Stimulated activated CD8-positive, alpha-beta memory T cell treated with anti-CD3 and anti-CD28 coated beads, Interleukin-15, amount 100 ng/mL, for 48 hours (primary cell): ENCODE data around the gene CDAN1.
"Not testable (repeated sequence)": the region's sequence is repeated elsewhere in the genome, so short reads cannot be mapped to it uniquely, and the experiment has no call there.

ENCODE experiments used
- DNase-seq, 2 donors: peaks; one replicate each; pipeline ENCODE4 v3.0.0-alpha.2; 2020; ENCODE audit warnings: low read depth in 2 of 2

The CDAN1 gene, protein sequence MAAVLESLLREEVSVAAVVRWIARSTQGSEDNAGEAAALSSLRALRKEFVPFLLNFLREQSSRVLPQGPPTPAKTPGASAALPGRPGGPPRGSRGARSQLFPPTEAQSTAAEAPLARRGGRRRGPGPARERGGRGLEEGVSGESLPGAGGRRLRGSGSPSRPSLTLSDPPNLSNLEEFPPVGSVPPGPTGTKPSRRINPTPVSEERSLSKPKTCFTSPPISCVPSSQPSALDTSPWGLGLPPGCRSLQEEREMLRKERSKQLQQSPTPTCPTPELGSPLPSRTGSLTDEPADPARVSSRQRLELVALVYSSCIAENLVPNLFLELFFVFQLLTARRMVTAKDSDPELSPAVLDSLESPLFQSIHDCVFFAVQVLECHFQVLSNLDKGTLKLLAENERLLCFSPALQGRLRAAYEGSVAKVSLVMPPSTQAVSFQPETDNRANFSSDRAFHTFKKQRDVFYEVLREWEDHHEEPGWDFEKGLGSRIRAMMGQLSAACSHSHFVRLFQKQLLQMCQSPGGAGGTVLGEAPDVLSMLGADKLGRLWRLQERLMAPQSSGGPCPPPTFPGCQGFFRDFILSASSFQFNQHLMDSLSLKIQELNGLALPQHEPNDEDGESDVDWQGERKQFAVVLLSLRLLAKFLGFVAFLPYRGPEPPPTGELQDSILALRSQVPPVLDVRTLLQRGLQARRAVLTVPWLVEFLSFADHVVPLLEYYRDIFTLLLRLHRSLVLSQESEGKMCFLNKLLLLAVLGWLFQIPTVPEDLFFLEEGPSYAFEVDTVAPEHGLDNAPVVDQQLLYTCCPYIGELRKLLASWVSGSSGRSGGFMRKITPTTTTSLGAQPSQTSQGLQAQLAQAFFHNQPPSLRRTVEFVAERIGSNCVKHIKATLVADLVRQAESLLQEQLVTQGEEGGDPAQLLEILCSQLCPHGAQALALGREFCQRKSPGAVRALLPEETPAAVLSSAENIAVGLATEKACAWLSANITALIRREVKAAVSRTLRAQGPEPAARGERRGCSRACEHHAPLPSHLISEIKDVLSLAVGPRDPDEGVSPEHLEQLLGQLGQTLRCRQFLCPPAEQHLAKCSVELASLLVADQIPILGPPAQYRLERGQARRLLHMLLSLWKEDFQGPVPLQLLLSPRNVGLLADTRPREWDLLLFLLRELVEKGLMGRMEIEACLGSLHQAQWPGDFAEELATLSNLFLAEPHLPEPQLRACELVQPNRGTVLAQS

DNA sequence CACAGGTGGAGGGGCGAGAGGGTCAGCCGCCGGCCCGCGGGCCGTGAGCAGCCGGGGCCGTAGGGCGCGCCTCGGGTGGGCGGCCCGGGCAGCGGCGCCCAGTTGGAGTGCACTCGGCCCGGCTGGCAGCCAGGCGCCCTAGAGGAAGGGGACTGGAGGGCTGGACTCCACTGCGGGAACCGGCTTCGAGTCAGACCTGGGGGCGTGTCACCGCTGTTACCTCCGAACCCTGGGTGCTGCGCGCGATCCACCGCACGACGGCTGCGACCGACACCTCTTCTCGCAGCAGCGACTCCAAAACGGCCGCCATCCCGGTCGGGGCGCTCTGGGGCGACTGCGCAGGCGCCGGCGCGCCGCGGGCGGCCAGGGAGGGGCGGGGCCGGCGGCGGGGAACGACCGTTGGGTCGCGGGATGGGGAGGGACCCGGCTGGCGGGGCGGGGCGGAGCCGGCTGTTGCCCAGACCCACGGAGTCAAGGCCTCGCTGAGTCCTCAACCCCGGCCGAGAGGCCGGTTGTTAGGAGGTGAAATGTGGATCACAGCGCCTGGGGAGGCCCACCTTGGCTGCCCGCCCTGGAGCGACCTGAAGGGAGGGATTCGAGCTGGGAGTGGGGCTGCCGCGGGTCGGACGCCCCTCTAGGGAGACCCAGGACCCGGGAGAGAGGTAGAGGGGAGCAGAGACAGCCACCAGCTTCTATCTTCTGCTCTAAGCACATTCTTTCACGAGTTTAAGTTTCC is at the start of gene CDAN1:
TSS of gene CDAN1 (minus strand) at position 336 of the 736 bp plus-strand sequence. CDS start at position 310, 26 bp downstream.
- DNase-seq = peak; percentile 90 to 93

DNA sequence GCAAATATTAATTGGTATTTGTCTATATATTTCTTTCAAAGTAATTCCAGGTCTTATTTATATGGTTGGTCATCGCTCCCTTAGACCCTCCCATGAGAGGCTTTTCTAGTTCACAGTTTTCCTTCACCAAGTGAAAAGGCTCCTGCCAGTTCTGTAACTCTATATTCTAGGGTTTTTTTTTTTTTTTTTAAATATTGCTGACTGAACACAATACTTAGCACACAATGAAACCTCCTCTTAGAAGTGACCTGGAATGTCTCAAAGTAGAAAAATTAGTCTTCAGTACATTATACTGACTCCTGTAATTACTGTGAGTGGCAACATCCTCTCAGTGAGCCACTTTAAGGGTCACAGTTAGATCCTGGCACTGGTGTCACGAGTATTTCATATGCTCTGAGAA is 48.6 kb upstream of the CDAN1 start:
- DNase-seq = no peak

DNA sequence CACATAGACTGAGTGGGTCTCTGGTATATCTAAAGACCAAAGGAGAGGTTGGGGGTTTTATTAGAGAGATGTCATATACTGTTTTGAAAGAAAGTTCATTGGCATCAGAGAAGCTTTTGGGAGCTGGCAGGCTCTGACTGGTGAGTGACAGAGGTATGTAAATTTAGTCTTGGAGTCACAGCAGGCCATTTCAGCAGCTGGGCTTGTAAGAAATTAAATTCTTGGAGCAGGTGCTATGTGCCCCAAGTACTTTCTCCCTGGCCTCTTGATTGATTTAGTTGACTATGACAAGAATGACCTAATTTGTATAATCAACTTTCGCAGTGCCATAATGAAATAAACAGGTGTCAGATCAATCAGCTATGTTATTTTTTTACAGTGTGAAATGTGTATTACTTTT is 47.8 kb upstream of the CDAN1 start:
- no peak for DNase-seq

DNA sequence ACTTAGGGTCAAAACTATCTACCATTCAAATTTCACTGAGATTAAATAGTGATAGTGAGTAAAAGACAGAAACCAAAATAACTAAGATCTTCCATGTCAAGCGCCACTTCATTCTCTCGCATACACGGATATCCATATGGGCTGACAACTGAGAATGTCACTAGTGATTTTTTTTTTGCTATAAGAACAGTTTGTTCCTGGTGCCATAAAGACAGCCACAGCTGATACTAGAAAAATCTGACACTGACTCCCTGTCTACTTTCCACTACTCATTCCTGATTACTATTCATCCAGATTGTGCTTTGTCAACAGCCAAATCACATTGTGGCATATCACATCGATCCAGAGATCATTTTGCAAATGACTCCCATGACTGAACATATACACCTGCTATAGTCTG is 45.8 kb upstream of the CDAN1 start:
- no peak for DNase-seq

DNA sequence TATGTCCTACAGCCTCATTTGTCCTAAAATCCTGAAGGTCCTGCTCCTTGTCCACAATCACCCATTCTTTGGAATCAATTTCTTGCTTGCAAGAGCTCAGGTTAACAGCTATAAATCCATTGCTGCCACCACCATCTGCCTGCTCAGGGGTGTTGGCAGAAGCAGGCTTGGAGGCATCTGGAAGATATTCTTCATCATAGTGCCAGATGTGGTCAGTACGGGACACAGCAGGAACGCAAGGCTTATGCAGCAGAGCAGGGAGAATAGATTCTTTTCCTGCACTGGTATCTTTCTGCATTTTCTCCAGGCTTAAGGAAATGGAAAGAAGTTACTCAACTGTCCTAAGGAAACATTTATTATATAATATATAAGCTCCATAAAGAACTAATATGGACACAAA is 38.5 kb upstream of the CDAN1 start:
- no peak for DNase-seq

DNA sequence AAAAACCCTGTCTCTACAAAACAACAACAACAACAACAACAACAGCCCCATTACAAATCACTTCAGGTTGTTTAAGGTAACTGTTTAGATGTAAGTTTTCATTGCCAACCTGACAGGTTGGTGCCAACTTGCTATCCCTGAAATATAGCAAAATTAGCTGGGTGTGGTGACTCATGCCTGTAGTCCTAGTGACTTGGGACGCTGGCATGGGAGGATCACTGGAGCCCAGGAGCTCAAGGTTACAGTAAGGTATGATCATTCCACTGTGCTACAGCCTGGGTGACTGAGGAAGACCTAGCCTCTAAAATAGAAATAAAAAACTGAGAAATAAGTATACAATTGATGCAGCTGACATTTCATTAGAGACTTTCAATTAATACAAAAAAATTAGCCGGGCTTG is 36.0 kb upstream of the CDAN1 start:
- no peak for DNase-seq

DNA sequence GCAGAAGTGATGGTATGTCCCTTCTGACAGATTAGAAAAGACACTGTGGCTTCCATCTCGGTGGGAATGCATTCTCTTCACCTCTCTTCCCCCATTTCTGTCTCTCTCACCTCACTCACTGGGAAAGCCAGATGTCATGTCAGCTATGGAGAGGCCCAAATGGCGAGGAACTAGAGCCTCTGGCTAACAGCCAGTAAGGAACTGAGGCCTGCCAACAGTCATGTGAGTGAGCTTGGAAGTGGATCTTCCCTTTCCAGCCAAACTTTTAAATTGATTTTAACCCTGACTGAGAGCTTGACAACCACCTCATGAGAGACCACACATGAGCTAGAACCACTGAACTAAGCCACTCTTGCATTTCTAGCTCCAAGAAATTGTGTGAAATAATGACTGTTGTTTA is 35.2 kb upstream of the CDAN1 start:
- DNase-seq = no peak

DNA sequence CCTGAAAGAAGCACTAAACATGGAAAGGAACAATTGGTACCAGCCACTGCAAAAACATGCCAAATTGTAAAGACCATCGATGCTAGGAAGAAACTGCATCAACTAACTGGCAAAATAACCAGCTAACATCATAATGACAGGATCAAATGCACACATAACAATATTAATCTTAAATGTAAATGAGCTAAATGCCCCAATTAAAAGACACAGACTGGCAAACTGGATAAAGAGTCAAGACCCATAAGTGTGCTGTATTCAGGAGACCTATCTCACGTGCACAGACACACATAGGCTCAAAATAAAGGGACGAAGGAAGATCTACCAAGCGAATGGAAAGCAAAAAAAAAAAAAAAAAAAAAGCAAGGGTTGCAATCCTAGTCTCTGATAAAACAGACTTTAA is 29.2 kb upstream of the CDAN1 start:
- not testable (repeated sequence) for DNase-seq

DNA sequence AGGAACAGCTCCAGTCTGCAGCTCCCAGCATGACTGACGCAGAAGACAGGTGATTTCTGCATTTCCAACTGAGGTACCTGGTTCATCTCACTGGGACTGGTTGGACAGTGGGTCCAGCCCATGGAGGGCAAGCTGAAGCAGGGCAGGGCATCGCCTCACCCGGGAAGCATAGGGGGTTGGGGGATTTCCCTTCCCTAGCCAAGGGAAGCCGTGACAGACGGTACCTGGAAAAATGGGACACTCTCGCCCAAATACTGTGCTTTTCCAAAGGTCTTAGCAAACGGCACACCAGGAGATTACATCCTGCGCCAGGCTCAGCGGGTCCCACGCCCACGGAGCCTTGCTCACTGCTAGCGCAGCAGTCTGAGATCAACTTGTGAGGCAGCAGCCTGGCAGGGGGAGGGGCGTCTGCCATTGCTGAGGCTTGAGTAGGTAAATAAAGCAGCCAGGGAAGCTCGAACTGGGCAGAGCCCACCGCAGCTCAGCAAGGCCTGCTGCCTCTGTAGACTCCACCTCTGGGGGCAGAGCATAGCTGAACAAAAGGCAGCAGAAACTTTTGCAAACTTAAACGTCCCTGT is 27.3 kb upstream of the CDAN1 start:
- DNase-seq = not testable (repeated sequence)

DNA sequence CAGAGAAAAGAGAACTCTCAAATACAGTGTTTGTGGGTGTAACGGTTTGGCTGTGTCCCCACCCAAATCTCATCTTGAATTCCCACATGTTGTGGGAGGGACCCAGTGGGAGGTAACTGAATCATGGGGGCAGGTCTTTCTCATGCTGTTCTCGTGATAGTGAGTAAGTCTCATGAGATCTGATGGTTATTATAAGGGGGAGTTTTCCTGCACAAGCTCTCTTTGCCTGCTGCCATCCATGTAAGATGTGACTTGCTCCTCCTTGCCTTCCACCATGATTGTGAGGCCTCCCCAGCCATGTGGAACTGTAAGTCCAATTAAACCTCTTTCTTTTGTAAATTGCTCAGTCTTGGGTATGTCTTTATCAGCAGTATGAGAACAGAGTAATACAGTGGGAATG is 24.9 kb upstream of the CDAN1 start:
- not testable (repeated sequence) for DNase-seq

DNA sequence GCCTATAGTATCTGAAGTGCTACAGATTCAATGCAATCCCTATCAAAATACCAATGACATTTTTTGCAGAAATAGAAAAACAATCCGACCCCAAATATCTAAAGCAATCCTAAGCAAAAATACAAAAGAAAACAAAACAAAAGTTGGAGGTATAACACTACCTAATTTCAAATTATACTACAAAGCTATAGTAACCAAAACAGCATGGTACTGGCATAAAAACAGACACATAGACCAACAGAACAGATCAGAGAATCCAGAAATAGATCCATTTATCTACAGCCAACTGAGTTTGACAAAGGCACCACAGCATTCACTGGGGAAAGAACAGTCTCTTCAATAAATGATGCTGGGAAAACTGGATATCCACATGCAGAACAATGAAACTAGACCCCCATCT is 23.8 kb upstream of the CDAN1 start:
- no peak for DNase-seq

DNA sequence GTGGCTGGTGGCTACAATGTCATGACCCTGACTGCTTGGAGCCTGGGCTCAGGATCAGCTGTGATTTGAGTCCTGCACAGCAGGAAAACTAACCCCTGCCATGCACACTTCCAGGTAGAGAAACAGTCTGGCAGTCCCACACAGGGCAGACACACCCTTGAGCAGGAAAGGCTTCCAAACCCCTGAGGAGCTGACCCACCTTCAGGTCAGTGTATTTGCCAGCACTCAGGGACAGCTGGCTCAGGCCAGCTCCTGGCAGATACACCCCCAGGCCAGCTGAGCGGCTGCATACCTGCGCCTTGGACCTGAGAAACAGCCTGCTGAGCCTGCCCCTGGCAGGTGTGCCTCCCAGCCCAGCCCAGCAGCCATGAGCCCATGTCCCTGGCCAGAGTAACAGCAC is 22.2 kb upstream of the CDAN1 start:
- no peak for DNase-seq

DNA sequence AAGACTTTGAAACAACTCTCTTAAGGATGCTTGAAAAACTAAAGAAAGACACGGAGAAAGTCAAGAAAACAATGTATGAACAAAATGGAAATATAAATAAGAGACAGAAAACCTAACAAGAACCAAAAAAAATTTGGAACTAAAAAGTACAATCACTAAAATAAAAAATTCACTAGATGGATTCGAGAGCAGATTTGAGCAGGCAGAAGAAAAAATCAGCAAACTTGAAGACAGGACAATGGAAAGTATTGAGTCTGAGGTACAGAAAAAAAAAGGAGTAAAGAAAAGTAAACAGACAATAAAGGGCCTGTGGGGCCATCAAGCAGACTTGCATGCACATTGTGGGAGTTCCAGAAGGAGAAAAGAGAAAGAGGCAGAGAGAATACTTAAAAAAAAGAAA is 13.4 kb upstream of the CDAN1 start:
- DNase-seq = no peak

DNA sequence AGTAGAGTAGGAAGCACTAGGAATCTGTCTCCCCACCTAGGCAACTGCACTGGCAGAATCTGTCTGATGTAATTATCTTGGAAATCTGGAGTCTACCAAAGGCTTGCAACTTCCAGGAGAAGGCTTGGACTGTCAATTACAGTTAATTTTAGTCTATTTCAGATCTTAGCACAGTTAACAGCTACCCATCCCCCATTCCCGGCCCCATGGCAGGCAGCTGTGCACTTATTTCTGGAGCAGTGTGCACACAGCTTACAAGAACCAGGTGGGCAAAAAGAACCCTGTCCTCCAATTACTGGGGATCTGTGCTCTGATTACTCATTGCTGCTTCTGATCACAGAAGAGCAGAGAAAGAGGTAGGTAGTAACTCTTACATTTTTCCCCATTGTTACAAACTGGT is 12.3 kb upstream of the CDAN1 start:
- DNase-seq = no peak

DNA sequence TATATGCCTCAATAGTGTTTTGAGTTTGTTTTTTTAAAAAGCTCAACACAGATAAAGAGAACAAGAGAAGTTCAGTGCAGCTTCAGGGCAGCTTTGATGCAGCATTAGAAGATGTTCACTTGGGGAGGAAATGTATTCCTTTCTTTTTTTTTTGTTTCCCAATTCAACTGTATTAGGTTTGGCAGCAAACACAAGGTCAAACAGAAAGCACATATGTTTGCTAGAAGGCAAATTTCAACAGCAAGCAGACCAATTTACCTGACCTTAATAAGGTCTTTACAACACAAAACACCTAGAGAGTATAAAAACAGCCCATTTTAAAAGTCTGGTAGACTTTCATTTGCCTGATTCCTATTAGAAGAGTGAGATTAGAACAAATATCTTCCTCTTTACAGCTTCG is 7.3 kb upstream of the CDAN1 start:
- DNase-seq = no peak

DNA sequence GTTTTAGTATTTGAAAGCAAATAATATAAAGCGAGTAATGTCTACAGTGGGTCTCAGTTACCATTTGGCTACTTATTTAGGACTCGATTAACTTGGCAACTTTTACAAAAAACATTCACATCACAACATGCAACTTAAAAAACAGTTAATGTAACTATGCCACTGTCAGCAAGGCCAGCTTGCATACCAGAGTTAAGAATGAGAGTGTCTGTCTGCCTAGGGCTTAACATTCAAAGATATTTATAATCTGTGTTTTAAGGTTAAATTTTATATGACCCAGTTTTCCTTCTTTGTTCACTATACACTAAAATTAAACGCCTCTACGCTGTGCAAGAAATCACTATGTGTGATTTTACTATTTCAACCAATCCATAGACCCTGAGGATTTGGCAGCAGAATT is 5.2 kb upstream of the CDAN1 start:
- DNase-seq = no peak

DNA sequence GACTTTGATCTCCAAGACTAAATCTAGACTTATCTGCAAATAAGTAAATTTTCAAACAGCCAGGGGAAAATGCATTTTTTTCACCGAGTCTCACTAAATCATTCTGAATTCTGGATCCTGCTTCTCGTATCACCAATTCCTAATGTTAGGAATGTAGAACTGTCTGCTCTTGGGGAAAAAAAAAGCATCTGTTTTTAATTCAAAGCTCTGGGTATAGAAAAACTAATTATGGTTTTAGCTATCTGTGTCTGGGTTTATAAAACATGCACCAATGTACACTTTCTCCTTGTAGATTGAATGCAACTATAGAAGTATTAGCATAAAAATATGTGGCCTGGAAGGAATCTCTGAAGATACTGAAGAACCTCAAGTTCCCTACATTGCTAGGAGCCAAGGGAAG is 4.8 kb upstream of the CDAN1 start:
- DNase-seq = no peak

DNA sequence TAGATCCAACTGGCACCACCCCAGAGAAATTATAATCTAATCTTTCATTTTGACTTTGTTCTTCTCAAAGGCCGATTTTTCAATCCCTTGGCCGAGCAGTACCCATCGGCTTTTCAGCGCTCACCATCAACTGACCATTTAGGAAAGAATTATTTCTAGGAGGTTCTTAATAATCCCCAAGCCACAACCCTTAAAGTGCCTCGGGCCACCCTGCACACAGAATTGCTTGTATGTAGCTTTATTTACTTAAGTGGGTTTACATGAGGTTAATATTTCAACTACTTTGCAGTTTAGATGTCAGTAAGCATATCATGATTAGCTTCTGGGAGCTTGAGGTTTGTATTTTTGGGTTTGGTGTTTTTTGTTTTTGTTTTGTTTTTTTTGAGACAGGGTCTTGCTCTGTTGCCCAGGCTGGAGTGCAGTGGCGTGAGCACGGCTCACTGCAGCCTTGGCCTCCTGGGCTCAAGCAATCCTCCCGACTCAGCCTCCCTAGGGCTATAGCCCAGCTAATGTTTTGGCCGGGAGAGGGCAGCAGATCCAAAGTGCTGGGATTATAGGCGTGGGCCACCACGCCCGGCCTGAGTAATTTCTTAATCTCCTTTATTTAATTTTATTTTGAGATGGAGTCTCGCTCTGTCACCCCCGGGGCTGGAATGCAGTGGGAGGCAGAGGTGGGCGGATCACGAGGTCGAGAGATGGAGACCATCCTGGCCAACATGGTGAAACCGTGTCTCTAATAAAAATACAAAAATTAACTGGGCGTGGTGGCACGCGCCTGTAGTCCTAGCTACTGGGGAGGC is 801 bp upstream of the CDAN1 start:
- DNase-seq = no peak

DNA sequence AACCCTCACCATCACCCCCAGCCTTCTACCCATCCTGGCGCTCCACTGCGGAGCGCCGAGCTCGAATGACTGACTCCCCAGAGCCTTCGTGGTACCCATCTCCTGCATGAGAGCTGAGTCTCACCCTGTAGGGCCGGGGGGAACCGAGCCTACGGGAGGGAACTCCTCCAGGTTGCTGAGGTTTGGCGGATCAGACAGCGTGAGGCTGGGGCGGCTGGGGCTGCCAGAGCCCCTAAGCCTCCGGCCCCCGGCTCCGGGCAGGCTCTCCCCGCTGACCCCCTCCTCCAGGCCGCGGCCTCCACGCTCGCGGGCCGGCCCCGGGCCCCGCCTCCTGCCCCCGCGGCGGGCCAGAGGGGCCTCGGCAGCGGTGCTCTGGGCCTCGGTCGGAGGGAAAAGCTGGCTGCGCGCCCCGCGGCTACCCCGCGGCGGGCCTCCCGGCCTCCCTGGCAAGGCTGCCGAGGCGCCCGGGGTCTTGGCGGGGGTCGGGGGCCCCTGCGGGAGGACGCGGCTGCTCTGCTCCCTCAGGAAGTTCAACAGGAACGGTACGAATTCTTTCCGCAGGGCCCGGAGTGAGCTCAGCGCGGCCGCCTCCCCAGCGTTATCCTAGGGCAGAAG is 643 bp downstream of the CDAN1 start:
- no peak for DNase-seq
